Endothelial cell of umbilical vein (primary cell): Measurements from ENCODE around the gene DAB2IP. TPM values are rescaled to one million over a fixed set of nuclear protein-coding genes. Genes with fewer than 3 reads are reported as not detected.
A peak's percentile ranks its signal among the peaks of the same experiment; 100 is the strongest.

Source experiments
- BruUV-seq: library from RNA; stranded (reverse); fragments of 400-500 nt; replicated peaks from 2 replicates; lab custom pipeline; 2021; lab: Mats Ljungman, UMichigan
- CTCF ChIA-PET: fragments of 300-600, 350-600 bp; sonication (Branson Sonifier 250); formaldehyde crosslinking; loops from one replicate; lab custom pipeline; 2021; ENCODE audit warnings: antibody characterized with exemption, inconsistent platforms; lab: Charles Lee
- POLR2A ChIA-PET: fragments of 300-600, 350-600 bp; sonication (Branson Sonifier 250); formaldehyde crosslinking; loops from one replicate; lab custom pipeline; 2021; ENCODE audit warnings: antibody characterized with exemption, inconsistent platforms; lab: Charles Lee
- DNase-seq: peaks from one replicate; pipeline ENCODE4 v3.0.0-alpha.2; 2011; ENCODE audit warnings: low read depth, low spot score
- FAIRE-seq: peaks from 2 replicates; lab custom pipeline; 2011; peaks lifted over from hg19 to GRCh38; lab: Jason Lieb, UNC
- H2AFZ ChIP-seq: 2 replicates; pipeline ENCODE4 v1.6.0; 2012; ENCODE audit warnings: low read depth, low read length, control low read depth, inconsistent platforms
- H3K27ac ChIP-seq: 2 replicates; pipeline ENCODE4 v1.5.1; 2011; ENCODE audit warnings: low read depth, mild to moderate bottlenecking, control low read depth, low read length, moderate library complexity; ENCODE audit not compliant: insufficient read depth
- H3K27me3 ChIP-seq, 2 experiments: 2 replicates each; pipeline versions ENCODE4 v1.6.0 to v1.6.1; 2011; ENCODE audit warnings: low read length in 2 of 2, mixed read lengths in 1 of 2; ENCODE audit not compliant: control insufficient read depth in 2 of 2, insufficient read depth in 2 of 2
- H3K36me3 ChIP-seq, 2 experiments: 2 replicates in 1 of 2; 3 replicates in 1 of 2; pipeline ENCODE4 v1.5.1; 2011; ENCODE audit warnings: low read length in 2 of 2, mild to moderate bottlenecking in 1 of 2, moderate library complexity in 1 of 2; ENCODE audit not compliant: control insufficient read depth in 2 of 2, insufficient read depth in 2 of 2; ENCODE audit errors: extremely low read depth in 1 of 2
- H3K4me1 ChIP-seq: 3 replicates; pipeline ENCODE4 v1.5.1; 2011; ENCODE audit warnings: mild to moderate bottlenecking, low read length; ENCODE audit not compliant: control insufficient read depth, insufficient read depth; ENCODE audit errors: extremely low read depth
- H3K4me2 ChIP-seq: 2 replicates; pipeline ENCODE4 v1.6.1; 2011; ENCODE audit warnings: low read length, control low read depth, mixed read lengths; ENCODE audit not compliant: insufficient read depth
- H3K4me3 ChIP-seq, 3 experiments: fragments of 200-600 bp in 1 of 3; sonication (generic), shearing (Covaris generic) in 1 of 3; replicated peaks in 1 of 3; 2 replicates each; pipeline ENCODE4 v1.5.1; 2011 to 2016; ENCODE audit warnings: control low read depth in 3 of 3, low read length in 3 of 3, mild to moderate bottlenecking in 2 of 3, inconsistent platforms in 1 of 3, low read depth in 1 of 3, moderate library complexity in 1 of 3; ENCODE audit not compliant: insufficient read depth in 1 of 3
- H3K79me2 ChIP-seq: 2 replicates; pipeline ENCODE4 v1.6.0; 2012; ENCODE audit warnings: low read length, inconsistent platforms; ENCODE audit not compliant: control insufficient read depth, insufficient read depth
- H3K9ac ChIP-seq: replicated peaks from 2 replicates; pipeline ENCODE3; 2011; ENCODE audit warnings: low read length, control low read depth; ENCODE audit not compliant: insufficient read depth; ENCODE audit errors: extremely low read depth
- H3K9me1 ChIP-seq: replicated peaks from 3 replicates; pipeline ENCODE4 v1.6.0; 2011; ENCODE audit warnings: mild to moderate bottlenecking, low read length; ENCODE audit not compliant: control insufficient read depth, insufficient read depth; ENCODE audit errors: extremely low read depth
- H3K9me3 ChIP-seq: replicated peaks from 2 replicates; pipeline ENCODE4 v1.5.1; 2012; ENCODE audit warnings: low read length, inconsistent platforms; ENCODE audit not compliant: control insufficient read depth, insufficient read depth
- H4K20me1 ChIP-seq: replicated peaks from 2 replicates; pipeline ENCODE3; 2011; ENCODE audit warnings: mild to moderate bottlenecking, low read length; ENCODE audit not compliant: control insufficient read depth, insufficient read depth; ENCODE audit errors: extremely low read depth
- EZH2 ChIP-seq: IDR thresholded peaks from 2 replicates; pipeline ENCODE4 v1.6.1; 2012; ENCODE audit warnings: borderline replicate concordance, low read depth, mild to moderate bottlenecking, moderate library complexity, low read length, inconsistent platforms; ENCODE audit not compliant: severe bottlenecking
- FOS ChIP-seq: IDR thresholded peaks from 2 replicates; pipeline ENCODE4 v1.6.1; 2011; ENCODE audit warnings: mild to moderate bottlenecking, low read length, moderate library complexity, borderline replicate concordance; ENCODE audit not compliant: insufficient read depth
- GATA2 ChIP-seq: IDR thresholded peaks from 2 replicates; pipeline ENCODE4 v1.7.0; 2011; ENCODE audit warnings: low read depth, mild to moderate bottlenecking, moderate library complexity, mixed read lengths, low read length; ENCODE audit not compliant: insufficient read length, insufficient read depth
- JUN ChIP-seq: IDR thresholded peaks from 2 replicates; pipeline ENCODE4 v1.6.1; 2011; ENCODE audit warnings: borderline replicate concordance, low read depth; ENCODE audit not compliant: insufficient read length, insufficient read depth
- MYC ChIP-seq: IDR thresholded peaks from one replicate; pipeline ENCODE4 v1.6.1; 2011; ENCODE audit warnings: mild to moderate bottlenecking, low read depth, low read length
- POLR2A ChIP-seq: IDR thresholded peaks from 2 replicates; pipeline ENCODE4 v1.6.1; 2012; ENCODE audit warnings: low read depth, mild to moderate bottlenecking, control low read depth, low read length
- POLR2AphosphoS5 ChIP-seq: IDR thresholded peaks from 2 replicates; pipeline ENCODE4 v1.6.1; 2012; ENCODE audit warnings: low read depth, mild to moderate bottlenecking, control low read depth, low read length, moderate library complexity; ENCODE audit not compliant: insufficient read depth
- dilution Hi-C: fragments of 300-500 bp; cut with MboI; formaldehyde crosslinking; loops from one replicate; pipeline ENCODE4 v1.15.0; 2019; ENCODE audit warnings: low sequenced_read_pairs; ENCODE audit not compliant: extremely low pct_ligation_motif_present
- intact Hi-C: fragments of 100-400 bp; cut with micrococcal nuclease; formaldehyde crosslinking; loops from one replicate; pipeline ENCODE4 v1.10.0; 2022
- polyA plus RNA-seq, 4 experiments: library from polyadenylated mRNA; depleted of rRNA in 3 of 4; stranded (reverse) in 3 of 4; unstranded in 1 of 4; fragments of >200 nt; gene quantifications; 2 replicates each; pipeline versions ENCODE4 v1.2.1 to v1.2.3, GENCODE V29; 2011 to 2012; ENCODE audit warnings: missing spikeins in 1 of 4
- total RNA-seq: library from RNA; stranded (reverse); gene quantifications from 2 replicates; pipeline ENCODE4 v1.2.3, GENCODE V29; 2021
- TF ChIP-seq, protein P1 (sequence below), 2 donors: IDR thresholded peaks; 1 replicate in 1 of 2; 2 replicates in 1 of 2; pipeline ENCODE4 v1.5.1; 2011; ENCODE audit warnings: low read length in 2 of 2, mild to moderate bottlenecking in 2 of 2, moderate library complexity in 2 of 2, control low read depth in 1 of 2, inconsistent platforms in 1 of 2, low read depth in 1 of 2; ENCODE audit not compliant: insufficient read depth in 1 of 2; ENCODE audit errors: extremely low read depth in 1 of 2
- TF ChIP-seq, protein P2 (sequence below): IDR thresholded peaks from 2 replicates; pipeline ENCODE4 v1.6.1; 2011; ENCODE audit not compliant: insufficient read depth, insufficient read length

The DAB2IP gene
- total and polyA plus RNA-seq, 2 donors (not counting 3 experiments of a cell fraction or from before 2014, with no cell fraction given) = 29.2 to 53.6 TPM

DNA sequence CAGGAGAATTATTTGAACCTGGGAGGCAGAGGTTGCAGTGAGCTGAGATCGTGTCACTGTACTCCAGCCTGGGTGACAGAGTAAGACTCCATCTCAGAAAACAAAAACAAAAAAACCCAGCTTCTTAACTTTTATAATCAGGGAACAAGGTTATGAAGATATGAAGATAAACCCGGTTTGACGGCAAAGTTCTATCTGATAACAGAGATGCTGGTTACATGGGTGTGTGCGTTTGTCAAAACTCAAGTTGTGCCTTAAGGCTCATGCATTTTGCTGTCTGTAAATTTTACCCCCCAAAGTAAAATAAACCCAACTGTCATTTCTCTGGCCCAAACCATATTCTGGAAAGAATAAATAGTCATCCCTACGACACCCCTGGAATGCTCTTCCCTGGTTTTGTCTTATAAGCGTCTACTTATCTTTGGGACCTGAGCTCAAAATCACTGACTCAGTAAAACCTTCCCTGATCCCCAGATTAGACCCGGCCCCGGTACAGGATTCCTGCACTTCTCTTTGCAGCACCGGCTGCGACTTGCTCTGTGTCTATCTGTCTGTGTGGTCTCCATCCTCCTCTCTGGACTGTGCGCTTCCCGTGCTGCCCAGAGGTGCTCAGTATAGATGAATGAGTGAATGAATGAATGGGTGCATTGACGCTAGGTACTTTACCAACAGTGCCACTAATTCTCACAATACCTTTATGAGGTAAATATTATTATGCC is 172.2 kb downstream of the DAB2IP start:
- Histone ChIP-seq H3K27me3 (no peaks in the 10 kb centered on the region), H3K4me1 (no peaks in the 10 kb centered on the region), H3K9ac (no peak overlapping the region), H3K4me2 (no peak overlapping the region), H4K20me1 (no peaks in the 10 kb centered on the region), H3K36me3 (no peaks in the 10 kb centered on the region), H3K9me3 (no peaks in the 10 kb centered on the region), H3K9me1 (no peaks in the 10 kb centered on the region), H3K79me2 (no peaks in the 10 kb centered on the region), H2AFZ (no peak overlapping the region), H3K4me3 (no peak overlapping the region), H3K27ac (no peak overlapping the region)
- ChIA-PET CTCF (interaction anchor here (0.8 to 1.9 kb wide), 3 partner anchors 19 to 278 kb away, joined by 3 to 4 read pairs (median 4); no protein-coding TSS in a partner anchor), POLR2A (no interaction called here)
- intact Hi-C loops = no loop called here
- TF ChIP-seq POLR2A (no peak), POLR2AphosphoS5 (no peak), FOS (no peak), GATA2 (no peak)
- dilution Hi-C loops = no loop called here
- FAIRE-seq (no peak), DNase-seq (no peak)
- no TSS peak for BruUV-seq

DNA sequence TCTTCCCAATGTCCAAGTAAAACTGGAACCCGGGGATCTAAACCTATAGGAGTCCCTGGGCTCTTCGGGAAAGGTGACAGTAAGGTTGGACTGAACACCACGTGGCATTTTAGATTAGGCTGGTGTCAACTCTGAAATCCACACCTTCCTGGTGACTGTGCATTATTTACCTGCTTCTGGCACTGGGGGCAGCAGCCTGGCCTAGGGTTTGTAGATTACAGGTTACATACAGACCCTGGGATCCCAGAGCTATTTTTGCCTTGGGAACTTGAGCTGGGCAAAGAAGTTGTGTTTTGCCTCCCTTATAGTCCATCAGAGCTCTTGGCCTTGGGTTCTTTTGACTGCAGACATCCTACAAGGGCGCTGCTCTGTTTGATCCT is 173.2 kb downstream of the DAB2IP start:
- H3K79me2 ChIP-seq = no peaks in the 10 kb centered on the region
- H3K36me3 ChIP-seq = no peaks in the 10 kb centered on the region
- ChIA-PET POLR2A (no interaction called here), CTCF (no interaction called here)
- no peaks in the 10 kb centered on the region for H3K9me3 ChIP-seq
- no TSS peak for BruUV-seq
- intact Hi-C loops = no loop called here
- DNase-seq = no peak
- TF ChIP-seq JUN = no peak
- TF ChIP-seq GATA2 = no peak
- TF ChIP-seq, protein P1, sequence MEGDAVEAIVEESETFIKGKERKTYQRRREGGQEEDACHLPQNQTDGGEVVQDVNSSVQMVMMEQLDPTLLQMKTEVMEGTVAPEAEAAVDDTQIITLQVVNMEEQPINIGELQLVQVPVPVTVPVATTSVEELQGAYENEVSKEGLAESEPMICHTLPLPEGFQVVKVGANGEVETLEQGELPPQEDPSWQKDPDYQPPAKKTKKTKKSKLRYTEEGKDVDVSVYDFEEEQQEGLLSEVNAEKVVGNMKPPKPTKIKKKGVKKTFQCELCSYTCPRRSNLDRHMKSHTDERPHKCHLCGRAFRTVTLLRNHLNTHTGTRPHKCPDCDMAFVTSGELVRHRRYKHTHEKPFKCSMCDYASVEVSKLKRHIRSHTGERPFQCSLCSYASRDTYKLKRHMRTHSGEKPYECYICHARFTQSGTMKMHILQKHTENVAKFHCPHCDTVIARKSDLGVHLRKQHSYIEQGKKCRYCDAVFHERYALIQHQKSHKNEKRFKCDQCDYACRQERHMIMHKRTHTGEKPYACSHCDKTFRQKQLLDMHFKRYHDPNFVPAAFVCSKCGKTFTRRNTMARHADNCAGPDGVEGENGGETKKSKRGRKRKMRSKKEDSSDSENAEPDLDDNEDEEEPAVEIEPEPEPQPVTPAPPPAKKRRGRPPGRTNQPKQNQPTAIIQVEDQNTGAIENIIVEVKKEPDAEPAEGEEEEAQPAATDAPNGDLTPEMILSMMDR (IDR thresholded peaks at IDR 0.05; ENCODE audit: extremely low read depth in 1 of 2, insufficient read depth in 1 of 2, low read depth in 1 of 2, low read length in 2 of 2) = no peak
- TF ChIP-seq EZH2 = no peak
- TF ChIP-seq POLR2A = no peak
- no peak for TF ChIP-seq MYC
- TF ChIP-seq POLR2AphosphoS5 = no peak
- TF ChIP-seq, protein P2, sequence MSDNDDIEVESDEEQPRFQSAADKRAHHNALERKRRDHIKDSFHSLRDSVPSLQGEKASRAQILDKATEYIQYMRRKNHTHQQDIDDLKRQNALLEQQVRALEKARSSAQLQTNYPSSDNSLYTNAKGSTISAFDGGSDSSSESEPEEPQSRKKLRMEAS = no peak
- no peak for TF ChIP-seq FOS
- no peaks in the 10 kb centered on the region for H4K20me1 ChIP-seq
- H3K27me3 ChIP-seq = no peaks in the 10 kb centered on the region
- FAIRE-seq = peak; percentile 28
- H3K4me3 ChIP-seq = no peak overlapping the region
- H3K9ac ChIP-seq = no peak overlapping the region
- H3K27ac ChIP-seq = no peak overlapping the region
- no peak overlapping the region for H2AFZ ChIP-seq
- H3K4me1 ChIP-seq = no peaks in the 10 kb centered on the region
- no peak overlapping the region for H3K4me2 ChIP-seq
- H3K9me1 ChIP-seq = no peaks in the 10 kb centered on the region
- dilution Hi-C loops = no loop called here
